ENCODE results near the gene TMEM186. TPM values are rescaled to one million over a fixed set of nuclear protein-coding genes. Genes with fewer than 3 reads are reported as not detected.

TMEM186 gene
- total and polyA plus RNA-seq, 8 donors: 8.8 to 15.6 (median 12.4) TPM

- no peaks in the 10 kb centered on the region for H3K27me3 ChIP-seq
- TF ChIP-seq, protein P1, sequence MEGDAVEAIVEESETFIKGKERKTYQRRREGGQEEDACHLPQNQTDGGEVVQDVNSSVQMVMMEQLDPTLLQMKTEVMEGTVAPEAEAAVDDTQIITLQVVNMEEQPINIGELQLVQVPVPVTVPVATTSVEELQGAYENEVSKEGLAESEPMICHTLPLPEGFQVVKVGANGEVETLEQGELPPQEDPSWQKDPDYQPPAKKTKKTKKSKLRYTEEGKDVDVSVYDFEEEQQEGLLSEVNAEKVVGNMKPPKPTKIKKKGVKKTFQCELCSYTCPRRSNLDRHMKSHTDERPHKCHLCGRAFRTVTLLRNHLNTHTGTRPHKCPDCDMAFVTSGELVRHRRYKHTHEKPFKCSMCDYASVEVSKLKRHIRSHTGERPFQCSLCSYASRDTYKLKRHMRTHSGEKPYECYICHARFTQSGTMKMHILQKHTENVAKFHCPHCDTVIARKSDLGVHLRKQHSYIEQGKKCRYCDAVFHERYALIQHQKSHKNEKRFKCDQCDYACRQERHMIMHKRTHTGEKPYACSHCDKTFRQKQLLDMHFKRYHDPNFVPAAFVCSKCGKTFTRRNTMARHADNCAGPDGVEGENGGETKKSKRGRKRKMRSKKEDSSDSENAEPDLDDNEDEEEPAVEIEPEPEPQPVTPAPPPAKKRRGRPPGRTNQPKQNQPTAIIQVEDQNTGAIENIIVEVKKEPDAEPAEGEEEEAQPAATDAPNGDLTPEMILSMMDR (IDR thresholded peaks at IDR 0.05): no peak
- no peaks in the 10 kb centered on the region for H3K9me3 ChIP-seq
- DNase-seq (no peak), ATAC-seq (no peak)
- no peaks in the 10 kb centered on the region for H3K4me1 ChIP-seq
- intact Hi-C loops (cut with DNase I): no loop called here
- H3K36me3 ChIP-seq: peaks cover 0 to 25% of the 10 kb centered on the region in 2 donors
- H3K27ac ChIP-seq: no peak overlapping the region
- no peak overlapping the region for H3K4me3 ChIP-seq
These were observed 29.2 kb downstream of the TMEM186 start for GRCh38 chr16:8768283-8768682.

DNA sequence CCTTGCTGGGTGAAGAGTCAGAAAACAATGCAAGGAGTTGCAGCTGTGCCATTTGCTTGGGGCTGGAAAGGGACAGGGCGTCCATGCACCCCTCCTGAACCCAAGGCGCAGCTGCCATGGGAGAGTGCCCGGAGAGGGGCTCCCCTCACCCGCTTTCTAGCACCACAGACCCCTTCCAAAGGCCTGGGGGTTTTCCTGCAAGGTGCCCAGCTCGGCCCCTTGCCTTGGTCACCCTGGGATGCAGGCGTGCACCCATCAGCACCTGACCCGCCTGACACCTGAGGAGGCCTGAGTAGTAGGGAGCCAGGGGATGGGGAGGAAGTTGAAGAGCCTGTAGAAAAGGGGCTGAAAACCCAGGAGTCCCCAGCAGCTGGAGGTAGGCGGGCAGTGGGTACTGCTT, 30.3 kb downstream of the TMEM186 start:
- TF ChIP-seq, protein P1 (IDR thresholded peaks at IDR 0.05): no peak
- no peak for DNase-seq
- H3K4me1 ChIP-seq: no peaks in the 10 kb centered on the region
- no peak overlapping the region for H3K4me3 ChIP-seq
- H3K27ac ChIP-seq: no peak overlapping the region
- peaks cover 0 to 19% of the 10 kb centered on the region in 2 donors for H3K36me3 ChIP-seq
- no peaks in the 10 kb centered on the region for H3K9me3 ChIP-seq
- H3K27me3 ChIP-seq: no peaks in the 10 kb centered on the region
- intact Hi-C loops (cut with DNase I): no loop called here
- ATAC-seq: no peak

DNA sequence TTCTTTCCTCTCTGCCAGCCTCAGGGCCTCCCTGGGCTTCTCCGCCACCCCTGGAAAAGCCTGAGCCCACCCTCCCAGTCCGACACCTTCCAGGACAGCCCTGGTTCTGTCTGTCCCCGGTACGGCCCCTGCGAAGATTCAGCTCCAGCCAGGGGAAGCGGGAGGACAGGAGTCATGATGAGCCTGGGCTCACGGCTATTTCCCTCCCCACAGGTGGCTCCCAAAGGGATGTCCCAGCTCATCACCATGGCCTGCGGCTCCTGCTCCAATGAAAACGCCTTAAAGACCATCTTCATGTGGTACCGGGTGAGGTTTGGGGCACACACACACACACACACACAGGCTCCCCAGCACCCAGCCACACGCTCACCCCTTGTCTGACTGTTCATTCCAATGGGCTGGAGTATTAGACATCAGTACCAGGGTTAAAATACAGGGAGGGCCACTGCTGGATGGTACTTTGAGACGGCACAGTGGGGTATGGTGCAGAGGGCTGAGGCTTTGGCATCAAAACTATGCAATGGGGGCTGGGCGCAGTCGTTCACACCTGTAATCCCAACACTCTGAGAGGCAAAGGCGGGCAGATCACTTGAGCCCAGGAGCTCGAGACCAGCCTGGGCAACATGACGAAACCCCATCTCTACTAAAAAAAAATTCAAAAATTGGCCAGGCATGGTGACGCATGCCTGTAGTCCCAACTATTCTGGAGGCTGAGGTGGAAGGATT, 32.8 kb downstream of the TMEM186 start:
- Histone ChIP-seq H3K4me3 (no peak overlapping the region), H3K36me3 (peaks cover 0 to 15% of the 10 kb centered on the region in 2 donors), H3K9me3 (no peaks in the 10 kb centered on the region), H3K27ac (no peak overlapping the region), H3K4me1 (no peaks in the 10 kb centered on the region), H3K27me3 (no peaks in the 10 kb centered on the region)
- TF ChIP-seq, protein P1 (IDR thresholded peaks at IDR 0.05): no peak
- no peak for ATAC-seq
- intact Hi-C loops (cut with DNase I): no loop called here
- DNase-seq: no peak

GRCh38 chr16:8763899-8764298, 33.5 kb downstream of the TMEM186 start:
- DNase-seq (no peak), ATAC-seq (no peak)
- Histone ChIP-seq H3K36me3 (peaks cover 0 to 11% of the 10 kb centered on the region in 2 donors), H3K27me3 (no peaks in the 10 kb centered on the region), H3K9me3 (no peaks in the 10 kb centered on the region), H3K27ac (no peak overlapping the region), H3K4me1 (no peaks in the 10 kb centered on the region), H3K4me3 (no peak overlapping the region)
- TF ChIP-seq, protein P1 (IDR thresholded peaks at IDR 0.05): no peak
- intact Hi-C loops (cut with DNase I): no loop called here

DNA sequence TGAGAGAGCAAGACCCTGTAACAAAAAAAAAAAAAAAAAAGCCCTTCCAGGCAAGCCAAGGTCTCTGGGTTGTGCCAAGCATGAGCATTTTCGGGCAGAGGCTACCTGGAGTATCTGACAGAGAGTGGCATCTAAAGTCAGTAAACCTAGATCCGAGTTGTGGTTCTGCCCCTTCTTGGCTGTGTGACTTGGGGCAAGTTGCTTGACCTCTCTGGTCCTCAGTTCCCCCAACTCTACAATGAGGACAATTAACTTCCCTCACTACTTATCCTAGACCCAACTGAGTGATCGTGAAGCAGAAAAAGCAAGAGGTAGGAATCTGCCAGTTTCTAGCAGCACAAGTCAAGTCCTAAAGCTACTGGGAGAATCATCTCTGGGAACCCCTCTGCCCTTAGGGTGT, 34.4 kb downstream of the TMEM186 start:
- no peak overlapping the region for H3K4me3 ChIP-seq
- DNase-seq (no peak), ATAC-seq (no peak)
- no peak overlapping the region for H3K27ac ChIP-seq
- H3K9me3 ChIP-seq: no peaks in the 10 kb centered on the region
- H3K36me3 ChIP-seq: peaks cover 0 to 4% of the 10 kb centered on the region in 2 donors
- H3K27me3 ChIP-seq: no peaks in the 10 kb centered on the region
- intact Hi-C loops (cut with DNase I): no loop called here
- no peaks in the 10 kb centered on the region for H3K4me1 ChIP-seq
- TF ChIP-seq, protein P1 (IDR thresholded peaks at IDR 0.05): no peak
